ENCODE data around the gene INHBB.
"Not testable (repeated sequence)": the region's sequence is repeated elsewhere in the genome, so short reads cannot be mapped to it uniquely, and the experiment has no call there.

The INHBB gene

DNA sequence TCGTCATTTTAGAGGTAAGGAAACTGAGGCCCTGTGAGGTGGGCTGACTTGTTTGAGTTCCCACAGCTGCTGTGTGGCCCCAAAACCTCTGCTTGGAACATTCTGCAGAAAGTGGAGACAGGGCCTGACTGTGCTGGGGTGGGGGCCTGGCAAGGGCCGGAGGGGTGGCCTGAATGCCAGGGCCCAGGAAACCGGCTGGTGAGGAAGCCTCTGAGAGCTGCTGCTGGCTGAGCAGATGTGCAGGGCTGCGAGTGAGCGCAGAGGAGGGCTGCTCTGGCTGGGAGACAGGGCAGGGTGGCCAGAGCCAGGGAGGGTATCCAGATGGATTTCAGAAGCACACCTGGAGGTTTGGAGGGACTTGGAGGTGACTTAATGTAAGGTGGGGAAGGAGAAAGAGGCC, 29.9 kb upstream of the INHBB start:
- DNase-seq: no peak

- DNase-seq: no peak
Observed at GRCh38 chr2:120316528-120317179, 29.3 kb upstream of the INHBB start.

- DNase-seq: no peak
Observed at GRCh38 chr2:120317180-120317533, 28.8 kb upstream of the INHBB start.

DNA sequence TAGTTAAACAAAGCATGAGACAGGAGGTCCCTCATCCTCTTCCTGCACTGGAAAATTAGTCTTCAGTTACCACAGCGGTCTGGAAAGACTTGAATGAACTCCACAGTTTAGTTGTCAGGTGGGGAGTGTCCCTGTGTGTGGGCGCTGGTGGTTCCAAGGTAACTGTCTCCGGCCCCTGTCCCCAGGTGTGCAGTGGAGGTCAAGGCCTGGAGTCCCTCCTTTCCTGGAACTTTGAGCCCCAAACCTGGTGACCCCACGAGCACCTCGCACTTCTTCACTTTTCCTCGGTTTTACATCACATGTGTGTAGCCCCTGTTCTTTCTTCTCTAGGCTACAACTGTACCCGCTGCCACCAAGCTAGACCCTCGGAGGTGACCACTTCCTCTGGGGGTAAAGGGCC, 28.0 kb upstream of the INHBB start:
- DNase-seq: no peak

DNA sequence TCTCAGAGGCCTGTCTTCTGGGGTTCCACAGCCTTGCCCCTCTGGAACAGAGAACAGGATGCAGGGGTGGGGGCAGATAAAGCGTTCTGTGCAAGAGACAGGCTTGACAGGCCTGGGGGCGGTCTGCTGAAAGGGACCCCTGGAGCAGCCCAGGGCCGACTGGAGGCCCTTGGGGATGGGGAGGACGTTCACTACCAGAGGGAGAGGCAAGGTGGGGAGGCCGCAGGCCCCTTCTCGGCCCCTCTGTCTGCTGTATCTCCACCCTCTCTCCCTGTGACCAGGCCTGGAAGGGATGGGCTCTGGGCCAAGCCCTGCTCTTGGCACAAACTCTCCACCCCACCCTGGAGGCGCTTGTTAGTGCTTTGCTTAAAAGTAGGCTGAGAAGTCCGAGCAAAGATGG, 27.3 kb upstream of the INHBB start:
- DNase-seq: peak in 5 of 51 donors; percentile 3 to 22 (median 7)

DNA sequence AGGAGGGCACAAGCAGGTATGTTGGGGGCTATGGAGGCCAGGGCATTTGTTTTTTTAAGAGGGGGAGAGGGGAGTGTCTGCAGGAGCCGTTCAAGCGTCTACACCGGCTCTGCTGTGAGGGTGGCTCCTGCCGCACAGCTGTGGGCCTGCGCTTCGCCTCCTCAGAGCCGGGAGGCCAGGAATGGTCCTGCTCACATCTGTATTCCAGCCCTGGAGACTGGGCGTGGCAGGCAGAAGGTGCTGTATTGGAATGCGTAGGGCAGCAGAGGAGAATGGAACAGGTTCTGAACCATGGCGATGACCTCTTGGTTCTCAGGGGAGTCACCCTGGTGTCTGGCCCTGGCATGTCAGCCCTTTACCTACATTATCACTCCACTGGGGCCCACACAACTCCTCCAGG, 26.8 kb upstream of the INHBB start:
- DNase-seq: no peak

DNA sequence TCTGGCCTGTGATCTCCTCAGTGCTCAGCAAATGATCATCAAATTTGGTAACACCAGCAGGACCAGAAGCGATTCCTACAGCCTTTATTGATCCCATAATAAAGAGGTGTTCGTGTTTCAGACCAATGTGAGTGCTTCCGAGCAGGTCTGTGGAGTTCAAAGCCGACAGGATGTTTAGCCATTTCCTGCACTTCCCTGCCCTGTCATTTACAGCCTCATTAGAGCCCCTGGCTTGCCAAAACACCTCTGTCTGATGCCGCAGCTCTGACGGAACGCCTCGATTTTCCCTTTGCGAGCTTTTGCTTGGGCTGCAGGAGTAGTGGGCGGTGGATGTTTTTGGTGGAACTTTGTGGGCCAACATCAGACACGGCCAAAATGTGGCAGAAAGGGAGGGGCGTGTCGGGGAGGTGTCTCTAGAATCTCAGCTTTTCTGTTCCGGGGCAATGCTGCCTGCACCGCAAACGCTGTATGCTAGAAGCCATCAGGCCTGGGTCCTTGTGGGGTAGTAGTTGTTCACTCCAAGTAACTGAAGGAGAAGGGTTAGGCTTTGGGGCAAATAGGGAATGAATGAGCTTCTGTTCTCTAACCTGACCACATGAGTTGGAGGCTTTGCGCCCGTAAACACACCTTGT, 26.1 kb upstream of the INHBB start:
- DNase-seq: no peak

GRCh38 chr2:120320318-120320851, 25.6 kb upstream of the INHBB start:
- DNase-seq: no peak

DNA sequence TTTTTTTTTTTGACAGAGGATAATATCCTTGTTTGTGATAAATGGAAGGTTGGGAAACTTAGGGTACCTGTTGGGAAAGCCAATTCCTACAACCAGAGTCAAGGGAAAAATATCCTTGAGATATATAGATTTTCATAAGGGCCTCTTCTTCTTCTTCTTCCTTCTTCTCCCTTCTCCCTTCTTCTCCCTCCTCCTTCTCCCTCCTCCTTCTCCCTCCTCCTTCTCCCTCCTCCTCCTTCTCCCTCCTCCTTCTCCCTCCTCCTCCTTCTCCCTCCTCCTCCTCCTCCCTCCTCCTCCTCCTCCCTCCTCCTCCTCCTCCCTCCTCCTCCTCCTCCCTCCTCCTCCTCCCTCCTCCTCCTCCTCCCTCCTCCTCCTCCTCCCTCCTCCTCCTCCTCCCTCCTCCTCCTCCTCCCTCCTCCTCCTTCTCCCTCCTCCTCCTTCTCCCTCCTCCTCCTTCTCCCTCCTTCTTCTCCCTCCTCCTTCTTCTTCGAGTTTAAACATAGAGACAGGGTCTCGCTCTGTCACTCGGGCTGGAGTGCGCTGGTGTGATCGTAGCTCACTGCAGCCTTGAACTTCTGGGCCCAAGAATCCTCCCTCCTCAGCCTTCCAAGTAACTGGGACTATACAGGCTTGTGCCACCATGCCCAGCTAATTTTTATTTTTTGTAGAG, 24.9 kb upstream of the INHBB start:
- not testable (repeated sequence) for DNase-seq

- DNase-seq: no peak
Observed at GRCh38 chr2:120321721-120322284, 24.1 kb upstream of the INHBB start.

DNA sequence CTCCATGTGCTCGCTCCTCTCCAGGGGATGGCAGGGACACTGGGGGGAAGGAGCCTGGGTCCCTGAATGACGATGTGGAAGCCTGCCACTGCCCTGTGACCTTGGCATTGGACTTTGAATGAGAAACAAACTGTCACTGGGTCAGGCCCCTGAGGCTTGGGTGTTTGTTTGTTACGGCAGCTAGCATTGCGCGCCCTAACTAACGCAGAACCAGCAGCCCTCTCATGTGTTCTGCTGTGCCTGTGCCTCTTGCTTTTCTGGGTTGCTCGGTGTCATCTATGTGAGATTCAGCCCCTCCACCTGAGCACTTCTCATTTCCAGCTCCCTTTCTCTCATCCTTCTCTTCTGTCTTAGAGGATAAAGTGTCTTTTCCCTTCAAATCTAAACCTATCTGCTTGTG, 23.6 kb upstream of the INHBB start:
- no peak for DNase-seq

DNA sequence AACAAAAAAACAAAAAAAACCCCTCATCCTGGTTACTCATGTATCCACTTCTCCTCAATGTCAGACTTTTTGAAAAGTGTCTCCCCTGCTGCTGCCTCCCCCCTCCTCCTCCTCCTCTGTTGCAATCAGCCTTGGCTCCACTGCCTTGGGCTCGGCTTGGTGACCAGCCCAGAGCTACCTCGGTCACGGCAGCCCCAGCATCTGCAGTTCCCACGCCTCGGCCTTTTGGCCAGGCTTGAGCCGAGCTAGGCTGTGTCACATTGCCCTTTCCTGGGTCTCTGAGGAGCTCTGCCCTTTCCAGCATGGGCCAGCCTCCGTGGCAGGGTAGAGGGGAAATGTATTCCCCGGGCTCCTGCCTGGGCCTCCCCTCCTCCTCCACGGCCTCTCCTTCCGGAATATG, 22.7 kb upstream of the INHBB start:
- DNase-seq: peak in 10 of 51 donors; percentile 5 to 56 (median 30)

DNA sequence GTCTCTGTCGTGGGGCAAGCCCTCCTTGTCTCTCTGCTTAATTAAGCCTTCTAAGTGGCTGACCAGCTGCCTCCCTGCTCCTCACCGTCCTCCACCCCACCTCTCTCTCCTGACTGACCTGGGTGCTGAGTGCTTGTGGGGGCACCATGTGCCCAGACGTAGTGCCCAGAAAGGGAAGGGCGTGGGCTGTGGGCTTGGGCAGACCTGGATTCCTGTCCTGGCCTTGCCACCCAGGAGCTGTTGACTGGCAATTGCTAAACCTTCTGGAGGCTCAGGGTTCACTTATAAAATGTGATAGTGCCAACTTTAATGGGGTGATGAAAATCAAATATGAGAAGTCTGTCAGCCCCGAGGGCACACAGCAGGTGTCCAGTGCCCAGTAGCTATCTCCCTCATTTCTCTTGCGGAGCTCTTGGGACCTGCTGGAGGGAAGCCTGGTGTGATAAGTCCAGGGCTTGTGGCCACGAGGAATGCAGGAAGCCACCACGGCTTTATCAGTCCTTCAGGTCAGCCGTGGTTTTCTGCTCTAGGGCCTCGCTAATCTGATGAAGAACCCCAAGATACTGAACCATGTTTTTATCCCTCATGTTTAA, 22.0 kb upstream of the INHBB start:
- no peak for DNase-seq

DNA sequence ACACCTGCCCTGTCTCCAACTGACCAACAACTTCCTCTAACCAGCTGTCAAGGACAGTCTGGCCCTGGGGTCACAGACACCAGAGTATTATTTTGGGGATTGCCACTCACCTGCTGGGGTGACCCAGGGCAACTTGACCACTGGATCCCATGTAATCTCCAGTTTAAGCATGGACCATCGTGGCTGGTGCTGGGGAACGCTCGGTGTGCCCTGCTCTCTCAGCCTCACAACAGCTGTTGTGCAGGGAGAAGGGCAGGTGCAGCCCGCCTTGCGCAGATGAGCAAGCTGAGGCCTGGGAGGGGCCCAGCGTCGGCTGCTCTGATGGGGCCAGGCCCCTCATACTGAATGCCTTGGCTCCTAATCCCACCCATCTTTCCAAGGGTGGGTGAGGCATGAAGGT, 21.0 kb upstream of the INHBB start:
- DNase-seq: no peak

GRCh38 chr2:120326066-120326465, 19.9 kb upstream of the INHBB start:
- DNase-seq: no peak

DNA sequence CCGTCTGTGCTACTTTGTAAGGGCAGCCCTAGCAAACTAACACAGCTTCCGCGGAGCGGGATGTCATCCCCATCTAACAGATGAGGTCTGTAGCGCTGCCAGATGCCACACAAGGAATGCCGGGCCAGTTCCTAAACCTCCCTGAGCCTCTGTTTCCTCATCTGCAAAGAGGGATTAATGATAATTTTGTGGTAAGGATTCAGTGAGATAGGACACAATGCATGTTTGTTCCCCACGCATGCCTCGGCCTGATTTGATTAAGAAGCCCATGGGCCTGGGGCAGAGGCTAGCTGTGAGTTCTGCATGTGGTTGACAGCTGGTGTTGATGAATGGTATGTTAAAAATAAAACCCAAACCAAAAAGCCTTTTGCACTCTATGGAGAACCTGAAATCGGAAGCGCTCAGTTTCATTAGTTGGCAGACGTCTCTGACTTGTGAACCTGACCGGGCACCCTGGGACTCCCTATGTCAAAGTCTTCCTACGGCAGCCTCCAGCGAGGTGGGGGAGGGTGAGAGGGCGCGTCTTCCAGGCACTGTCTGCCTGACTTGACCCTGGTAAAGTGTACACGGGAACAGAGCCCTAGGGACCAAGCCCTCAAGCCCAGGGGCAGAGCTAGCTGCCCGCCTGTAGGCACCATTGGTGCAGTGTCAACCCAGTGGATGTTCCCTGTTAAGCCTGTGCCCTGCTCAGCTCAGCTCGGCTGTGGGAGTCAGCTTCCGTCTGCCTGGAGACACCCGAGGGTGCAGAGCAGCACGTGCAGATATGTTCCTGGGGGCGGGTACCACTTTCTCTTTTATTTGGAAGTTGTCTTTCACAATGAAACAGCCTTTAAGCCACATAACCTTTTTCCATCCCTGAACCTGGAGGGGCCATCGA, 14.8 kb upstream of the INHBB start:
- no peak for DNase-seq

DNA sequence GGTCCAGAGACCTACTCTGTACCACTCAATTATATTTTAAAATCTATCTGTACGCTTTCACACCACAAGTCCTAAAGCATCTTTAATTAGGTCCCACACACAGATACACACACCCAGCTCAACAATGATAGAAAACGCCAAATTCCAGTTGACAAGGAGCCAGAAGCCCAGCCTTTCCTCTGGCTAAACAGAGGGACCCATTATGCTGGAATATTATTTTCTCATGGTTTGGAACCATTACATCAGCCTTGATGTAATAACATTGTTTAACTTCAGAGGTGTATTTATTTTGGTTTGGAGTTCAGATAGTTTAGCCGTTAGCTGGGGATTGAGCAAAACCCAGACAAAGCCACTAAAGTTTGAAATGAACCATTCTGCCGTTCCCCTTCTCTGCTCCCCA, 14.0 kb upstream of the INHBB start:
- DNase-seq: no peak

- DNase-seq: no peak
Observed at GRCh38 chr2:120332384-120332783, 13.6 kb upstream of the INHBB start.

DNA sequence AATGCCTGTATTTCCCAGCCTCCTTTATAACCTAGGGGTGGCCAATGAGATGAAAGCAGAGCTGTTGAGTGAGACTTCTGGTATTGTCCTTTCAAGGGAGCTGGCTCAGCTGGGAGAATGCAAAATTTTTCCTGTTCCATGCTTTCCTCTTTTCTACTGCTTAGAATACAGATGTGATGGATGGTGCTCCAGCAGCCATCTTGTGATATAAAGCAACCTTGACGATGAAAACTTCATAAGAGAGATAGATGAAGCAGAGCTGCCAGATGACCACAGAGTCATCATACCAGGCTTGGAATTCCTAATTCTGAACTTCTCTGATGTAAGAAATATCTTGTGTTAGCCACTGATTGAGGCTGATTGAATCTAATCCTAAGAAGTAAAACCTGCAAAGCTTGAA, 11.9 kb upstream of the INHBB start:
- no peak for DNase-seq

GRCh38 chr2:120336749-120337148, 9.2 kb upstream of the INHBB start:
- DNase-seq: no peak

GRCh38 chr2:120338015-120338414, 7.9 kb upstream of the INHBB start:
- no peak for DNase-seq
